WTC11 (cell line): Measurements from ENCODE around the gene ADCK2. TPM values are rescaled to one million over a fixed set of nuclear protein-coding genes. Genes with fewer than 3 reads are reported as not detected.

Experiments used
- ATAC-seq: fragments of 200-7000 bp; cut with Tn5 transposase; 2 replicates; pipeline ENCODE4 v1.10.0; 2021; ENCODE audit warnings: mild to moderate bottlenecking, moderate library complexity
- CTCF ChIA-PET: fragments of 300-600 bp; sonication (Branson Sonifier 250); formaldehyde crosslinking; loops from one replicate; lab custom pipeline; 2021; ENCODE audit warnings: antibody characterized with exemption; lab: Charles Lee
- POLR2A ChIA-PET: fragments of 350-600 bp; sonication (Branson Sonifier 250); formaldehyde crosslinking; loops from one replicate; lab custom pipeline; 2021; ENCODE audit warnings: antibody characterized with exemption; lab: Charles Lee
- DNase-seq: peaks from one replicate; pipeline ENCODE4 v3.0.0; 2021; ENCODE audit warnings: low spot score
- H3K27ac Mint-ChIP-seq: 2 replicates; pipeline ENCODE4 v1.8.0; 2021; ENCODE audit warnings: mixed read lengths
- H3K27me3 Mint-ChIP-seq: 2 replicates; pipeline ENCODE4 v1.8.0; 2021; ENCODE audit warnings: low read depth, mild to moderate bottlenecking, moderate library complexity, mixed read lengths
- H3K36me3 Mint-ChIP-seq: 2 replicates; pipeline ENCODE4 v1.8.0; 2021; ENCODE audit warnings: mixed read lengths
- H3K4me1 Mint-ChIP-seq: 2 replicates; pipeline ENCODE4 v1.8.0; 2022; ENCODE audit warnings: mixed read lengths
- H3K4me3 Mint-ChIP-seq: 2 replicates; pipeline ENCODE4 v1.8.0; 2021; ENCODE audit warnings: mild to moderate bottlenecking, moderate library complexity, mixed read lengths
- H3K9me3 Mint-ChIP-seq: 2 replicates; pipeline ENCODE4 v1.8.0; 2021; ENCODE audit warnings: mixed read lengths
- AR ChIP-seq: fragments of 250-450 bp; sonication (Bioruptor Pico); IDR thresholded peaks from 2 replicates; pipeline ENCODE4 v1.9.0; 2021; ENCODE audit warnings: mild to moderate bottlenecking
- ATF6 ChIP-seq: sonication (generic); formaldehyde crosslinking; IDR thresholded peaks from 2 replicates; pipeline ENCODE4 v1.8.1; 2023; ENCODE audit warnings: mild to moderate bottlenecking, missing genetic modification reagents
- CDX4 ChIP-seq: fragments of 250-450 bp; sonication (Bioruptor Pico); IDR thresholded peaks from 2 replicates; pipeline ENCODE4 v1.9.0; 2021; ENCODE audit warnings: moderate library complexity, mild to moderate bottlenecking, inconsistent platforms, borderline replicate concordance
- FOXK1 ChIP-seq: sonication (generic); formaldehyde crosslinking; IDR thresholded peaks from 2 replicates; pipeline ENCODE4 v1.8.0; 2022; ENCODE audit warnings: mild to moderate bottlenecking, moderate library complexity, missing genetic modification reagents
- FOXP1 ChIP-seq: sonication (generic); formaldehyde crosslinking; IDR thresholded peaks from 2 replicates; pipeline ENCODE4 v1.8.0; 2022; ENCODE audit warnings: missing genetic modification reagents, mild to moderate bottlenecking, moderate library complexity, borderline replicate concordance
- HMGXB4 ChIP-seq: sonication (generic); formaldehyde crosslinking; IDR thresholded peaks from 2 replicates; pipeline ENCODE4 v1.8.1; 2023; ENCODE audit warnings: mild to moderate bottlenecking, moderate library complexity, missing genetic modification reagents
- KAT7 ChIP-seq: sonication (generic); formaldehyde crosslinking; IDR thresholded peaks from 2 replicates; pipeline ENCODE4 v1.8.1; 2023; ENCODE audit warnings: missing genetic modification reagents, mild to moderate bottlenecking, borderline replicate concordance
- MAX ChIP-seq: sonication (generic); formaldehyde crosslinking; IDR thresholded peaks from 2 replicates; pipeline ENCODE4 v1.8.0; 2022; ENCODE audit warnings: mild to moderate bottlenecking, missing genetic modification reagents
- NFATC4 ChIP-seq: fragments of 250-450 bp; sonication (Bioruptor Pico); IDR thresholded peaks from 2 replicates; pipeline ENCODE4 v1.9.0; 2021; ENCODE audit warnings: mild to moderate bottlenecking
- NFE2L1 ChIP-seq: sonication (generic); formaldehyde crosslinking; IDR thresholded peaks from 2 replicates; pipeline ENCODE4 v1.8.1; 2023; ENCODE audit warnings: missing genetic modification reagents
- NR2C2 ChIP-seq: sonication (generic); formaldehyde crosslinking; IDR thresholded peaks from 2 replicates; pipeline ENCODE4 v1.8.0; 2022; ENCODE audit warnings: mild to moderate bottlenecking, missing genetic modification reagents
- NR3C1 ChIP-seq: sonication (generic); formaldehyde crosslinking; conservative IDR thresholded peaks from 2 replicates; pipeline ENCODE4 v1.8.1; 2023; ENCODE audit warnings: low read depth, mild to moderate bottlenecking, missing genetic modification reagents
- RELA ChIP-seq: sonication (generic); formaldehyde crosslinking; IDR thresholded peaks from 2 replicates; pipeline ENCODE4 v1.8.1; 2022; ENCODE audit warnings: missing genetic modification reagents, mild to moderate bottlenecking, borderline replicate concordance
- SP1 ChIP-seq: sonication (generic); formaldehyde crosslinking; conservative IDR thresholded peaks from 2 replicates; pipeline ENCODE4 v1.8.1; 2022; ENCODE audit warnings: missing genetic modification reagents
- TEAD1 ChIP-seq: sonication (generic); formaldehyde crosslinking; IDR thresholded peaks from 2 replicates; pipeline ENCODE4 v1.8.0; 2022; ENCODE audit warnings: mild to moderate bottlenecking, missing genetic modification reagents
- TEAD4 ChIP-seq: sonication (generic); formaldehyde crosslinking; IDR thresholded peaks from 2 replicates; pipeline ENCODE4 v1.8.0; 2022; ENCODE audit warnings: mild to moderate bottlenecking, missing genetic modification reagents
- TP53 ChIP-seq: sonication (generic); formaldehyde crosslinking; IDR thresholded peaks from 2 replicates; pipeline ENCODE4 v1.8.1; 2023; ENCODE audit warnings: mild to moderate bottlenecking, missing genetic modification reagents
- USF2 ChIP-seq: sonication (generic); formaldehyde crosslinking; IDR thresholded peaks from 2 replicates; pipeline ENCODE4 v1.8.1; 2023; ENCODE audit warnings: mild to moderate bottlenecking, missing genetic modification reagents, moderate library complexity
- ZBTB21 ChIP-seq: sonication (generic); formaldehyde crosslinking; IDR thresholded peaks from 2 replicates; pipeline ENCODE4 v1.8.1; 2023; ENCODE audit warnings: mild to moderate bottlenecking, missing genetic modification reagents, borderline replicate concordance
- ZNF219 ChIP-seq: sonication (generic); formaldehyde crosslinking; IDR thresholded peaks from 2 replicates; pipeline ENCODE4 v1.8.0; 2023; ENCODE audit warnings: missing genetic modification reagents, mild to moderate bottlenecking, borderline replicate concordance
- ZNF232 ChIP-seq: sonication (generic); formaldehyde crosslinking; IDR thresholded peaks from 2 replicates; pipeline ENCODE4 v1.8.0; 2022; ENCODE audit warnings: mild to moderate bottlenecking, missing genetic modification reagents
- ZNF263 ChIP-seq: sonication (generic); formaldehyde crosslinking; IDR thresholded peaks from 2 replicates; pipeline ENCODE4 v1.8.1; 2022; ENCODE audit warnings: low read depth, mild to moderate bottlenecking, moderate library complexity, missing genetic modification reagents
- ZNF512 ChIP-seq: sonication (generic); formaldehyde crosslinking; IDR thresholded peaks from 2 replicates; pipeline ENCODE4 v1.8.1; 2022; ENCODE audit warnings: missing genetic modification reagents, borderline replicate concordance
- total RNA-seq: library from RNA; stranded (reverse); gene quantifications from 3 replicates; pipeline ENCODE4 v1.2.3, GENCODE V29; 2021

The ADCK2 gene
- total RNA-seq, 1 experiment from 2014 or later = 12.7 TPM

GRCh38 chr7:140640060-140640637 lies 32.6 kb upstream of the ADCK2 start (continued):
- TF ChIP-seq ZNF232 (CRISPR knock-in tag) (no peak), MAX (CRISPR knock-in tag) (peak; percentile 42; the same call in 1 of the 2 replicates), ZBTB21 (no peak), USF2 (CRISPR knock-in tag) (no peak), TEAD1 (CRISPR knock-in tag) (no peak), CDX4 (CRISPR knock-in tag) (no peak), FOXK1 (CRISPR knock-in tag) (no peak), NFATC4 (CRISPR knock-in tag) (no peak)

- H3K4me3 Mint-ChIP-seq = peak within 1 kb of the TSS; percentile 97
- CTCF ChIA-PET = interaction anchor here (0.6 to 2.0 kb wide), 21 partner anchors 12 to 1058 kb away, joined by 3 to 16 read pairs (median 4); no protein-coding TSS in a partner anchor
- H3K27ac Mint-ChIP-seq = peak within 1 kb of the TSS; percentile 48; the same call in 1 of the 2 replicates
- H3K4me1 Mint-ChIP-seq = peaks cover 41% of the 10 kb centered on the region
- H3K9me3 Mint-ChIP-seq = no peaks in the 10 kb centered on the region
- peaks cover 41% of the 10 kb centered on the region for H3K27me3 Mint-ChIP-seq
- ATAC-seq = peak; percentile 43
- peak; percentile 80 for DNase-seq
- H3K36me3 Mint-ChIP-seq = no peaks in the 10 kb centered on the region
- POLR2A ChIA-PET = interaction anchor here (0.5 to 1.6 kb wide), 4 partner anchors 12 to 406 kb away, joined by 3 to 10 read pairs (median 6); no protein-coding TSS in a partner anchor
- TF ChIP-seq AR = no peak
- TF ChIP-seq USF2 (CRISPR knock-in tag) = 0 out of 2 replicates have a peak, but pooled peaks have one; percentile 6
- no peak for TF ChIP-seq ZNF512 (CRISPR knock-in tag)
- TF ChIP-seq ZNF219 (CRISPR knock-in tag) = no peak
- no peak for TF ChIP-seq FOXP1 (CRISPR knock-in tag)
- 0 out of 2 replicates have a peak, but pooled peaks have one; percentile 25 for TF ChIP-seq TP53
- TF ChIP-seq NR2C2 (CRISPR knock-in tag) = 0 out of 2 replicates have a peak, but pooled peaks have one; percentile 36
- TF ChIP-seq ZNF263 (CRISPR knock-in tag) = no peak
- no peak for TF ChIP-seq ATF6 (CRISPR knock-in tag)
- no peak for TF ChIP-seq NR3C1 (CRISPR knock-in tag)
- no peak for TF ChIP-seq KAT7 (CRISPR knock-in tag)
- 0 out of 2 replicates have a peak, but pooled peaks have one; percentile 51 for TF ChIP-seq RELA
- peak; percentile 82; the same call in 1 of the 2 replicates for TF ChIP-seq HMGXB4 (CRISPR knock-in tag)
- TF ChIP-seq TEAD4 (CRISPR knock-in tag) = no peak
- TF ChIP-seq FOXK1 (CRISPR knock-in tag) = peak; percentile 55; the same call in 1 of the 2 replicates
- TF ChIP-seq NFE2L1 (CRISPR knock-in tag) = no peak
- no peak; the same call in 1 of the 2 replicates for TF ChIP-seq SP1
Observed at GRCh38 chr7:140640727-140641523, 31.8 kb upstream of the ADCK2 start, which contains the start of gene DENND2A. DENND2A (minus strand) TSS chr7:140640813; CDS start chr7:140602397, 38,416 bp downstream.
